Stimulated activated CD4-positive, alpha-beta T cell treated with anti-CD3 and anti-CD28 coated beads, TNF-alpha, amount 100 ng/mL, for 4 hours (primary cell): Measurements from ENCODE around the gene TGFB3.
"Not testable (repeated sequence)": the region's sequence is repeated elsewhere in the genome, so short reads cannot be mapped to it uniquely, and the experiment has no call there.

ENCODE experiments used
- DNase-seq, 3 experiments: peaks; one replicate each; pipeline ENCODE4 v3.0.0-alpha.2; 2020; ENCODE audit warnings: low read depth in 3 of 3

The TGFB3 gene

GRCh38 chr14:75960231-75960630 lies 21.6 kb downstream of the TGFB3 start:
- no peak for DNase-seq

GRCh38 chr14:75959031-75959430 lies 22.8 kb downstream of the TGFB3 start:
- no peak for DNase-seq

GRCh38 chr14:75952489-75952888 lies 29.3 kb downstream of the TGFB3 start:
- no peak for DNase-seq

GRCh38 chr14:75946785-75947184 lies 35.0 kb downstream of the TGFB3 start:
- no peak for DNase-seq

GRCh38 chr14:75944607-75945241 lies 37.1 kb downstream of the TGFB3 start:
- no peak for DNase-seq

GRCh38 chr14:75941030-75941429 lies 40.8 kb downstream of the TGFB3 start:
- DNase-seq, result no peak

- no peak for DNase-seq
Measured at GRCh38 chr14:75939200-75939599, 42.6 kb downstream of the TGFB3 start.

GRCh38 chr14:75934998-75935628 lies 46.7 kb downstream of the TGFB3 start:
- DNase-seq, result no peak

- DNase-seq, result no peak
Measured at GRCh38 chr14:75933712-75934296, 48.0 kb downstream of the TGFB3 start.

- no peak for DNase-seq
Measured at GRCh38 chr14:75928690-75929181, 53.1 kb downstream of the TGFB3 start.

- no peak for DNase-seq
Measured at GRCh38 chr14:75927564-75928087, 54.2 kb downstream of the TGFB3 start.

GRCh38 chr14:75926431-75927115 lies 55.2 kb downstream of the TGFB3 start:
- DNase-seq, result no peak

- not testable (repeated sequence) for DNase-seq
Measured at GRCh38 chr14:75925141-75925840, 56.5 kb downstream of the TGFB3 start.

- not testable (repeated sequence) for DNase-seq
Measured at GRCh38 chr14:75920421-75920820, 61.4 kb downstream of the TGFB3 start.

GRCh38 chr14:75917946-75918335 lies 63.9 kb downstream of the TGFB3 start:
- DNase-seq, result no peak

GRCh38 chr14:75917322-75917945 lies 64.4 kb downstream of the TGFB3 start:
- no peak for DNase-seq

- DNase-seq, result no peak
Measured at GRCh38 chr14:75915045-75915444, 66.8 kb downstream of the TGFB3 start.

- no peak for DNase-seq
Measured at GRCh38 chr14:75913183-75913582, 68.6 kb downstream of the TGFB3 start.

- DNase-seq, result no peak
Measured at GRCh38 chr14:75911883-75912282, 69.9 kb downstream of the TGFB3 start.

GRCh38 chr14:75910048-75910447 lies 71.7 kb downstream of the TGFB3 start:
- DNase-seq, result no peak

- DNase-seq, result no peak
Measured at GRCh38 chr14:75909630-75910029, 72.2 kb downstream of the TGFB3 start.
